ENCODE measurements around the gene BEST4. TPM values are rescaled to one million over a fixed set of nuclear protein-coding genes. Genes with fewer than 3 reads are reported as not detected.
A peak's percentile ranks its signal among the peaks of the same experiment; 100 is the strongest.

BEST4 gene
- total and polyA plus RNA-seq, 2 of the 13 experiments (the other 11 are each of a cell fraction or from before 2014, with no cell fraction given): 0.77 to 1.4 TPM

- TF ChIP-seq ZNF609 (CRISPR knock-in tag; IDR thresholded peaks at IDR 0.05; ENCODE audit: borderline replicate concordance) (0 out of 2 replicates have a peak, but pooled peaks have one; percentile 25), GABPB1 (CRISPR knock-in tag; IDR thresholded peaks at IDR 0.05) (peak; percentile 91), GPN1 (CRISPR knock-in tag; IDR thresholded peaks at IDR 0.05; ENCODE audit: borderline replicate concordance) (no peak; the same call in 1 of the 2 replicates), ZNF615 (CRISPR knock-in tag; IDR thresholded peaks at IDR 0.05; ENCODE audit: borderline replicate concordance) (no peak), GFI1 (CRISPR knock-in tag; IDR thresholded peaks at IDR 0.05; ENCODE audit: borderline replicate concordance) (no peak), IRF9 (CRISPR knock-in tag; IDR thresholded peaks at IDR 0.05; ENCODE audit: borderline replicate concordance) (0 out of 2 replicates have a peak, but pooled peaks have one; percentile 52), ZNF331 (CRISPR knock-in tag; IDR thresholded peaks at IDR 0.05) (0 out of 2 replicates have a peak, but pooled peaks have one; percentile 63), PHF21A (CRISPR knock-in tag; IDR thresholded peaks at IDR 0.05) (peak; percentile 32; the same call in 1 of the 2 replicates), HNRNPLL (IDR thresholded peaks at IDR 0.05; ENCODE audit: low read depth, low read length, poor library complexity, severe bottlenecking) (peak; percentile 43), ZKSCAN5 (CRISPR knock-in tag; IDR thresholded peaks at IDR 0.05) (no peak), SKIL (CRISPR knock-in tag; IDR thresholded peaks at IDR 0.05; ENCODE audit: borderline replicate concordance) (no peak), ZNF607 (CRISPR knock-in tag; IDR thresholded peaks at IDR 0.05; ENCODE audit: borderline replicate concordance) (0 out of 2 replicates have a peak, but pooled peaks have one; percentile 34), ZNF703 (CRISPR knock-in tag; IDR thresholded peaks at IDR 0.05; ENCODE audit: borderline replicate concordance) (no peak), NR2C2 (CRISPR knock-in tag; IDR thresholded peaks at IDR 0.05; ENCODE audit: borderline replicate concordance) (no peak; the same call in 1 of the 2 replicates), ZBTB25 (CRISPR knock-in tag; IDR thresholded peaks at IDR 0.05) (peak; percentile 17; the same call in 1 of the 2 replicates), TERF1 (CRISPR knock-in tag; IDR thresholded peaks at IDR 0.05) (no peak)
Measured at GRCh38 chr1:44784094-44785028, 3.6 kb downstream of the BEST4 start (continued).

Measured in HepG2 (cell line).